ENCODE measurements around the gene VRK2. TPM values are rescaled to one million over a fixed set of nuclear protein-coding genes. Genes with fewer than 3 reads are reported as not detected.
"Not testable (repeated sequence)": the region's sequence is repeated elsewhere in the genome, so short reads cannot be mapped to it uniquely, and the experiment has no call there.

The VRK2 gene
- total RNA-seq, 1 donor from 2014 or later = 23.1 TPM

GRCh38 chr2:58072102-58072501, 25.5 kb downstream of the VRK2 start:
- Histone ChIP-seq H3K9me3 (no peaks in the 10 kb centered on the region), H3K4me3 (no peak overlapping the region), H3K36me3 (no peaks in the 10 kb centered on the region), H3K27me3 (no peaks in the 10 kb centered on the region), H3K4me1 (no peaks in the 10 kb centered on the region), H3K27ac (no peak overlapping the region)
- intact Hi-C loops (cut with DNase I) = no loop called here
- no peak for DNase-seq (ENCODE audit: extremely low spot score in 2 of 2)
- TF ChIP-seq POLR2AphosphoS5 (IDR thresholded peaks at IDR 0.05; ENCODE audit: insufficient read depth in 1 of 2, low read depth in 1 of 2) (no peak), CTCF (IDR thresholded peaks at IDR 0.05) (no peak), POLR2A (IDR thresholded peaks at IDR 0.05) (no peak)

GRCh38 chr2:58073008-58073407, 26.4 kb downstream of the VRK2 start:
- intact Hi-C loops (cut with DNase I) = no loop called here
- Histone ChIP-seq H3K9me3 (no peaks in the 10 kb centered on the region), H3K4me1 (no peaks in the 10 kb centered on the region), H3K27ac (no peak overlapping the region), H3K36me3 (no peaks in the 10 kb centered on the region), H3K4me3 (no peak overlapping the region), H3K27me3 (no peaks in the 10 kb centered on the region)
- DNase-seq (ENCODE audit: extremely low spot score in 2 of 2) = no peak
- TF ChIP-seq POLR2A (IDR thresholded peaks at IDR 0.05) (no peak), POLR2AphosphoS5 (IDR thresholded peaks at IDR 0.05; ENCODE audit: insufficient read depth in 1 of 2, low read depth in 1 of 2) (no peak), CTCF (IDR thresholded peaks at IDR 0.05) (no peak)

- intact Hi-C loops (cut with DNase I) = no loop called here
- Histone ChIP-seq H3K36me3 (no peaks in the 10 kb centered on the region), H3K4me3 (no peak overlapping the region), H3K4me1 (no peaks in the 10 kb centered on the region), H3K27ac (no peak overlapping the region), H3K9me3 (no peaks in the 10 kb centered on the region), H3K27me3 (no peaks in the 10 kb centered on the region)
- TF ChIP-seq POLR2AphosphoS5 (IDR thresholded peaks at IDR 0.05; ENCODE audit: insufficient read depth in 1 of 2, low read depth in 1 of 2) (no peak), POLR2A (IDR thresholded peaks at IDR 0.05) (no peak), CTCF (IDR thresholded peaks at IDR 0.05) (no peak)
- DNase-seq (ENCODE audit: extremely low spot score in 2 of 2) = no peak
Observed at GRCh38 chr2:58073751-58074150, 27.1 kb downstream of the VRK2 start.

- no peaks in the 10 kb centered on the region for H3K4me1 ChIP-seq
- H3K36me3 ChIP-seq = no peaks in the 10 kb centered on the region
- DNase-seq (ENCODE audit: extremely low spot score in 2 of 2) = no peak
- H3K9me3 ChIP-seq = no peaks in the 10 kb centered on the region
- no peaks in the 10 kb centered on the region for H3K27me3 ChIP-seq
- intact Hi-C loops (cut with DNase I) = no loop called here
- no peak for TF ChIP-seq POLR2AphosphoS5 (IDR thresholded peaks at IDR 0.05; ENCODE audit: insufficient read depth in 1 of 2, low read depth in 1 of 2)
- no peak for TF ChIP-seq POLR2A (IDR thresholded peaks at IDR 0.05)
- TF ChIP-seq CTCF (IDR thresholded peaks at IDR 0.05) = no peak
- H3K4me3 ChIP-seq = no peak overlapping the region
- no peak overlapping the region for H3K27ac ChIP-seq
Observed at GRCh38 chr2:58081000-58081399, 34.4 kb downstream of the VRK2 start.

GRCh38 chr2:58089081-58089480, 42.5 kb downstream of the VRK2 start:
- peaks cover 0 to 17% of the 10 kb centered on the region in 2 donors for H3K36me3 ChIP-seq

GRCh38 chr2:58092772-58093171, 46.2 kb downstream of the VRK2 start:
- H3K9me3 ChIP-seq; H3K4me3 ChIP-seq; H3K27me3 ChIP-seq; H3K27ac ChIP-seq; DNase-seq (ENCODE audit: extremely low spot score in 2 of 2); intact Hi-C loops (cut with DNase I); H3K4me1 ChIP-seq: not testable (repeated sequence)
- H3K36me3 ChIP-seq = peaks cover 0 to 15% of the 10 kb centered on the region in 2 donors

More at GRCh38 chr2:58089081-58089480, 42.5 kb downstream of the VRK2 start:
- Histone ChIP-seq H3K4me1 (no peaks in the 10 kb centered on the region), H3K27ac (no peak overlapping the region), H3K27me3 (no peaks in the 10 kb centered on the region), H3K9me3 (no peaks in the 10 kb centered on the region), H3K4me3 (no peak overlapping the region)
- TF ChIP-seq CTCF (IDR thresholded peaks at IDR 0.05) (no peak), POLR2AphosphoS5 (IDR thresholded peaks at IDR 0.05; ENCODE audit: insufficient read depth in 1 of 2, low read depth in 1 of 2) (no peak), POLR2A (IDR thresholded peaks at IDR 0.05) (no peak)
- intact Hi-C loops (cut with DNase I) = no loop called here
- no peak for DNase-seq (ENCODE audit: extremely low spot score in 2 of 2)
